GM21528 (cell line): ENCODE data around the gene MAML1.

Experiments used
- ATAC-seq: cut with Tn5 transposase; IDR thresholded peaks from one replicate; pipeline ENCODE4 v1.9.1; 2021; ENCODE audit warnings: mild to moderate bottlenecking, moderate library complexity; ENCODE audit not compliant: unreplicated experiment, low FRiP score

MAML1 gene

DNA sequence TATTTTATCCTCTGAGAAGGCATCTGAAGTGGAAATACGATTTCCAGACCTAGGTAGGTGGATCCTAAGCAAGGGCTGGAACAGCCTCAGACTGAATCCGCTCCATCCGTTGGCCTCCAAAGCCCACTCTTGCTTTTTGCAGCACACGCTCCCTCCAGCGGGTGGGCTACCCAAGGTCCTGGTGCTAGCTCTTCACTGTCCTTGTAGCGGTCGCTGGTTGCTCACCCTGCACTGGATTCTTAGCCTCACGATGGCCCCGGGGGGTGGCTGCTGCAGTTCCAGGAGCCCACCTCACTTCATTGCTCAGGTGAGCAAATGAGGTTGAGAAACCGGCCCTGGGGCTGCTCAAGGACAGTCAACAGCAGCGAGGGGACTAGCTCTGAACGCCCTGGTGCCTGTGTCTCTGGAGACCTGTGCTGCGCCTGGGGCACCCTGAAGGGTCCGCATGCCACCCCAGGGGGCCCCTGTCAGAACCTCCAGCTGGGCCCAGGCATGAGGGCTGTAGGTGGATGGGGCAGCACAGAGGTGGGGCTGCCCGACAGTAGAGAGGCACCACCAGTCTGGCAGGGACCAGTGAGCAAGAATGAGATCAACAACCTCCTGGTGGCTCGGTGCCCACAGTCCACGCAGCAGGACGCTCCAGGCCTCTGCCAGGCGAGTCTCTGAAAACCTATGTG lies 69.7 kb downstream of the MAML1 start:
- no peak for ATAC-seq

DNA sequence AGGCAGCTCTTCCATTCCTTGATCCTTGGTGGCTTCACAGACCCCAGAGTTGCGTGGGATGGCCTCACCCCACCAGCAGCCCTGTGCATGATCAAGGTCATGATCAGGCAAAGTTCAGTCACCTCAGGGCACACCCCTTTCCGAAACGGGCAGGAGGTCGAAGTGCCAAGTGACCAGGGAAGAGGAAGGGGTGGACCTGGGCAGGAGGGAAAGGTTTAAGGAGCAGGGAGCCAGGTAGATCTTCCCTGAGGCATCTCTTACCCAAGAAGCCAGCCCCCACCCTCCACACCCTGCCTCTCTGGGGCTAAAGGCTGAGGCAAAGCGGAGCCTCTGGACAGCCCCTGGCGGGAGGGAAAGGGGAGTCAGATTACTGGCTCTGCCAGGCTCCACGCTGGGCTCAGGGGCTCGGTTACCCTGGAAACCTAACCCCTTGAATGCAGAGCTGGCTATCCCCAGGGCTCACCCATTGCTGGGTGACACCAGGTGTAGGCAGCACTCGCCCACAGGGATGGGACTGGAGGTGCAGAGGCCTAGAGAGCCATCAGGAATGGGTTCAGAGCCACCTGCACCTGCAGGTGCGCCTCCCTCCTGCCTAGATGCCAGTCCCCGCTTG lies 70.4 kb downstream of the MAML1 start:
- ATAC-seq = no peak

DNA sequence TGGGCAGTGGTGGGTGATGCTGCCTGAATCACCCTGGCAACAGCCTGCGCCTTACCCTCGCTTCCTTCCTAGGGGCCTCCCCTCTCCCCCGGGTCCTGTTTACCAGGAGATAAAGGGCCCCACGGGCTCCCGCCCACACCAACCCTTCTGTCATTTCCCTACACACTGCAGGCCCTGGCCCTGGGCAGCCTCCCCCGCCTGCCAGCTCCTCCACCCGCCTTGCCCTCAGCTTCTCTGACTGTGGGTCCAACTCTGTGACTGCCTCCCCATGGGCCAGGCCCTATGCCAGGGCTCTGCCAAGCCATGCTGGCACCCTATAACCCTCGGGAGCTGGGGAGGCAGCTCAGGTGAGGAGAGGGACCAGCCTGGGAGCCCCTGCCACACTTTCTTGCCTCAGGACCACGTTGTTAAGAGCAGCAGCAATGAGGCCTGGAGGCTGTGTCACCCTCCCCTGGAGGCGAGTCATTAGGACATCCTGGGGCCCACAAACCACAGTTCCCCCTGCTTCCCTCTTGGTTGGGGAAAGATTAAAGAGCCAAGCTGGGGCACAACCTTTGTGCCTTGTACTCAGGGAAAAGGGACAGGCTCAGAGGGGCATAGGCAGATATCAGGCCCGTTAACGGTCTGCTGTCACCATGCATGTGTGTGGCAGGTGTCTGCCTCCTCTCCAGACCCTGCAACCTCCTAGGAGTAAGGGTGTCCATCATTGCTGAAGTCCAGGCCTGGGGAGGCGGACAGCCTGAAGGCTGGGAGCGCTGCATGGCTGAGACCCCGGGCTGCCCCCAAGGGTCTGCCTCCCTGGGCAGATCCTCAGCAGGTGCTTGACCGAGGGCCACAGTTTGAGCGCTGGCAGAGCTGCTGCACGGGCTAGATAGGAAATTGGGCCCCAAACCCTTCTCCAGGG lies 71.3 kb downstream of the MAML1 start:
- ATAC-seq = no peak

DNA sequence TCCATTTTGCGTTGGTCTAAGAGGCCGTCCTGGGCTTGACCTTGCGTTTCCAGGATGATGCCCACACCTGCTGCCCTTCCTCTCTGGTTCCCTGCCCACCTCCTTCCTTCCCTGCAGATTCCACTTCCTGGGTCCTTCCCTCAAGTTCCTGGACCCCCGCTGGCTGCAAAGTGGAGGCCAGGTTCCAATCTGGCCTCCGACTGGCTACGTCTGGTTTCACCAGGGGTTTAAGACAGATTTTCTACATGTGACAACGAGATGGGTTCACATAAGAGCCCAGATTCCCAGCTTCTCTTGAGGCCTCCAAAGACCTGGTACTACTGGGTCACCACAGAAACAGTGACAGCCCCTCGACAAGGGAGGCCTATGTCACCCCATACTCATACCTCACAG lies 71.9 kb downstream of the MAML1 start:
- ATAC-seq = no peak

DNA sequence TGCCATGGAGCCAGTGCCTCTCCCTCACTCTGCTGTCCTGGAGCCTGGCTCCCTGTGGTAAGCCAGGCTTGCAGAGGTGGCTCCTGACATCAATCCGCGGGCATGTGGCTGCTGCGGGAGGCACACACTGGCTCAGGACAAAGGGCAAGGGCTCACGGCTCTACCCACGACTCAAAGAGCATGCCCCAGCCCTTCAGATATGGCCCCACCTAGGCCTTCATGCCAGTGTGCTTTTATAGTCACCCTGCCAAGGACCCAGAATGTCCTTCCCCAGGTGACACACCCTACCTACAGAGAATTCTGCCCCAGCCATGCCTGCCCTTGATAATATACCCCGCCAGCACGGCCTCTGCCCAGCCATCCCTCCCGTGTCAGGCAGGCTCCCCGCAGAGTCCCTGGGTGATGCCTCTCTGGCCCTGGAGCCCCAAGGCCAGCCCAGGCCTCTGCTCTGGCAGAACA lies 72.5 kb downstream of the MAML1 start:
- ATAC-seq = no peak

DNA sequence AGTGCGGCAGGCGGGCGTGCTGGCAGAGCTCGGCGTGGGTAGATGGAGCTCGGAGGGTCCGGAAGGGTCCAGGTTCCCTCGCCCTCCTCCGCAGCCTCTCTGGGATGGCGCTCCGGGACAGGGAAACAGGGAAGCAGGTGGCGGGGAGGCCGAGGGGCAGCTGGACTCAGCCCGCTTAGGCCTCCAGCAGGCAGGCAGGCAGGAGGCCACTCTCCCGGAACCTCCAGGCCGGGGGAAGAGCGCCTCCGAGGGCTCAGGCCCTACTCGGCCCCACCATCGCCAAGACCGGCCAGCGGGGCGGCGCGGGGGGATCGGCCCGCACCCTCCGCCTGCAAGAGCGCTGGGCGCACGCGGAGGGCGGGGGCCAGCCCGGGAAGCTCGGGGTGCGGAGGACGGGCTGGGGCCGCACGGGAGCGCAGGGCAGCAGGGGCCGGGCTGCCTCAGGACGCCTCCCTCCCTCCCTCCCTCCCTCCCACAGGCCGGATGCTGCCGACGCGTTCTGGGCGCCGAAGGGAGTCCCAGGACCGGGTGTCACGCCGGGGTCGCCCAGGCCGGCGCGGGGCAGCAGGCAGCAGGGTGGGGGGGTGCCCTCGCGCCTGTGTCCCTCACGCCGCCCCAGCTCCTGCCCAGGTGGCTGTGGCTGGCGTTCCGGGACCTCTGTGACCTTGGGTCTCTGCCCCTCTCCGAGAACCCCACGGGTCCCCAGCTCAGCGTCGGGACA lies 73.1 kb downstream of the MAML1 start:
- ATAC-seq = peak; percentile 29

DNA sequence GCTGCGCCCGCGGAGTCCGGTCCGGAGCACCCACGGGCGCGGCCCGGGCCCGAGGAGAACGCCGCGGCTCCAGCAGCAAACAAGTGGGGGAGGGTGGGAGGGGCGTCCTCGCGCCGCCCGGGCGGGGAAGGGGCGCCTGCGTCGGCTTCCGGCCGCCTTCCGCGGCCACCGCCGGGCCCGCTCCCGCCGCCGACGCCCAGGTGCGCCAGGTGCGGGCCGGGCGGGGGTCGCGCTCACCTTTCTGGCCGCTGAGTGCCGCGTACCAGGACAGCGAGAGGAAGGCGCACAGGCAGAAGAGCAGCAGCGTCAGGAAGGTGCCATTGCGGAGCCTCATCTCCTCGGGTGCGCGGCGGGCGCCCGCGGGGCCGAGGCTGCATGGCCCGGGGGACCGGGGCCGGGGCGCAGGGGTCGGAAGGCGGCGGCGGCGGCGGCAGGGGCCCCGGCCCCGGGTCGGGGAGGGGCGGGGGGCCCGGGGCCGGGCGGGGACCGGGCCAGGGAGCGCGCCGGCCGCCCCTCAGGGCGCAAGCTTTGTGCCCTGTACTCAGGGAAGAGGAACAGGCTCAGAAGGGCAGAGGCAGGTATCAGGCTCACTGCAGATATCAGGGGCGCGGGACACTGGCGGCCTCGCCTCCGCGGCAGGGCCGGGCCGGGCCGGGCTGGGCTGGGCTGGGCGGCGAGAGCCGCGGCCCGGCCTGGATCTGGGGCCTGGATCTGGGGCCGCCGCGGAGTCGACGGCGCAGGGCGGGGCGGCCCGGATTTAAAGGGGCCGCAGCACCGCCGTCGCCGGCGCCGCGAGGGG lies 73.8 kb downstream of the MAML1 start, which contains the start of gene MGAT4B:
TSS of gene MGAT4B (minus strand) at position 617 of the 799 bp plus-strand sequence. CDS start at position 334, 283 bp downstream.
- ATAC-seq = peak; percentile 72

DNA sequence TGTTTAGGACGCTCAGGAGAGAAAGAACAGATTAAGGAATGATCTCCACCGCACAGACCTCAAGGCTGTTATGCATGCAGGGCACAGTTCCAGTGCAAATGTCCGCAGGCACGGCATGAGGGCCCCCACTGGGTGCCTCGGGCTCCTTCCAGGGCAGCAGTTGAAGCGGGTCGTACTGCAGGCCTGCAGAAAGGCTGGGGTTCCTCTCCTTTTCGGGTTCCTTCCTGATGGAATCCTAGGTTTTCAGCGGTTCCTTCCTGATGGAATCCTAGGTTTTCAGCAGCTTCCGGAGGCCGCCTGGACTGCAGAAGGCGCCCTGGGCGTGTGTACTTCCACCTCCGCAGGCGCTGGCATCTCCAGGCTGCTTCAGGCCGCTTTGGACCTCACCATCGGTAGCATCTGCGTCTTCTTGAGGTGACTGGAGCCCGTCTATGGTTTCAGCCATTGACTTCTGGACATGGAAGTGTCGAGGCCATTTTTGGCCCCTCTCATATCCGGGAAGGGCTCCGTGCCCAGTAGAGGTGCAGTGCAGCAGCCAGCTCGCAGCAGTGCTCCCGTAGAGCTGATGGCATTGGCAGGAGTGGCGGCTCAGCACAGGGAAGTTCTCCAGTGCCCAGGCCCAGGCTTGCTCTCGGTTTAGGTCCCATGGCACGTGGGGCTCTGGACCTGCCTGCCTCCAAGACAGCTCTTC lies 79.7 kb downstream of the MAML1 start:
- no peak for ATAC-seq

DNA sequence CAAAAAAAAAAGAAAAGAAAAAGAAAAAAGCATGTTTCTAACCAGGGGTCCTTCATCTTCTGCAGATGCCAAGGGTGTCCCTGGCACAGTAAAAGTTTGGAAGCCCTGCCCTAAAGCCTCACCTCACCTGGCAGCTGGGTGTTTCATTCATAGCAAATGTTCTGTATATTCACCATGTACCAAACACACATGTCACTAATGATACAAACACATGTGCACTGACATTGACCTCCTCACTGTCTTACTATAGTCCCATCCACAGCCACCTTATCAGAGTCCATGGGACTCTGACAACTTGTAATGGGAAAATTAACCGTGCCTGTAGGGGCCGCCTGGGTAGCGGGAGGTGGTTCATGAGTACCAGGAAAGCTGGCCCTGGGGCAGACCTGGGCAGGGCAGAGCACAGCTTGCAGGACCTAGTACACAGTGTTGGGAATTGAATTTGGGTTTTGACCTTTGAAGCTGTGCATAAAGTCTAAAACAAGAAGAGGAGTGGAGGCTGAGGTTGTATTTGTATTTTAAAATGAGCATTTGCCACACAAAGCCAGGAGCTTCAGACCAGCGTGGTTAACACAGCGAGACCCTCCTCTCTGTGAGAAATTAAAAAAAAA lies 80.5 kb downstream of the MAML1 start:
- ATAC-seq = no peak

DNA sequence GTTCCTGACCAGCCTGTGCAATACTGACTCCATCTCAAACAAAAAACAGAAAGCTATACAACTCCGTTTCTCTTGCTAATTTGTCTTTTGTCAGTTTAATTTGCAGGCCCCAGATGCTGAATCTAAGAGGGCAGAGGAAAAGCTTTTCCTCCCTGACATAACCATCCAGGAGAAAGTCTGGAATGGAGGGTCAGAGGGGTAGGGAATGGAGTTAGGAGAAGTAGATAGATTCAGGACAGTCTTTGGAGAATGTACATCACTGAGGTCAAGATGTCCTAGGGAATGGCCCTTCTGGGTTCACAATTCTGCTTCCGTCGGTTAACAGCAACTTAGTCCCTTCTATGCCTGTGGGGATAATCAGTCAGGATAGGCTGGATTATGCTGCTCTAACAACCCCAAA lies 81.5 kb downstream of the MAML1 start:
- ATAC-seq = no peak

DNA sequence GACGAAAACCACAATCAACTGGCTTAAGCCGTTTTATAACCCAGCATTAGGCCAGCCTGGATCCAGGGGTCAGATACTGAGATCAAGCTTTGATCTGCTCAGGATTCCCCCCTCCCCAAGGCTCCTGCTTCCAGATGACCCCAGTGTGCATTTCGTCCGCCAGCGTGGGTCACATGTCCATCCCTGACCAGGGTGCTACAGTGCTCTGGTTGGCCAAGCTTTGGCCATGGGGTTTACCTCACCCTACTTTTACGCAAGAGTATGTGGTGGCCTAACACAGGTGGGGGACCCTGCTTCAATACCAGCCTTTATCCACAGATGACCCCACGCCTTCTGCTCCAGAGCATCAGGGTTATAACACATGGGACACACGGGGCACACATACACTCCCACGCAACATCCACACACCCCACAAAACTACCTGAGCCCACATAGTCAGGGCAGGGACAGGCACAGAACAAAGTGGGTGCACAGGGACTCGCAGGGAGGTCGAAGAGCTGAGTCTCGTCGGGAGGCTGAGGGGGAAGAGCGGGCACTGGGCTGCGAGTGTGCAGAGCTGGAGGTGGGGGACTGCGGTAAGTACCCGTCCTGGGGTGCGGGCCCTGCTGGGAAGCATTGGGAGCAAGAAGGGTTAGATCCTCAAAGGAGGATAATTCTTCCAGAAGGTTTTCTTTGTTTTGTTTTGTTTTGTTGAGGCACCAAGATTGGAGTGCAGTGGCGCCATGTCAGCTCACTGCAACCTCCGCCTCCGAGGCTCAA lies 83.0 kb downstream of the MAML1 start:
- no peak for ATAC-seq

DNA sequence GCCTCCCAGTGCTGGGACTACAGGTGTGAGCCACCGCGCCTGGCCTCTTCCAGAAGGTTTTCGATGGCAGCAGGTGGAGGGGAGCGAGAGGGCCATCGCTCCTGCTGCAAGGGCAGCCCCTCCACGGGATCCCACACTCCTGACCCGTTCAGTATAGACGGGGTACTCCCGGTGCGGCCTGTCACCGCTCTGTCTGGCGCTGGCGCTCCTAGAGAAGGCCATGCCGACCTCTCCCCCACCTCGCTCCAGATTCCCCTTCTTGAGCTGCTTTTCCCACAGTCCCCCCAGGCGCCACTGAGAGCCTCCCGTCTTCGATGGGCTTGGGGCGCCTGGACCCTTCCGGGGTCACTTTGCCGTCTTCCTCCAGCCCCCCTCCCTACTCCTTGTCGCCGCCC lies 83.8 kb downstream of the MAML1 start:
- ATAC-seq = no peak

DNA sequence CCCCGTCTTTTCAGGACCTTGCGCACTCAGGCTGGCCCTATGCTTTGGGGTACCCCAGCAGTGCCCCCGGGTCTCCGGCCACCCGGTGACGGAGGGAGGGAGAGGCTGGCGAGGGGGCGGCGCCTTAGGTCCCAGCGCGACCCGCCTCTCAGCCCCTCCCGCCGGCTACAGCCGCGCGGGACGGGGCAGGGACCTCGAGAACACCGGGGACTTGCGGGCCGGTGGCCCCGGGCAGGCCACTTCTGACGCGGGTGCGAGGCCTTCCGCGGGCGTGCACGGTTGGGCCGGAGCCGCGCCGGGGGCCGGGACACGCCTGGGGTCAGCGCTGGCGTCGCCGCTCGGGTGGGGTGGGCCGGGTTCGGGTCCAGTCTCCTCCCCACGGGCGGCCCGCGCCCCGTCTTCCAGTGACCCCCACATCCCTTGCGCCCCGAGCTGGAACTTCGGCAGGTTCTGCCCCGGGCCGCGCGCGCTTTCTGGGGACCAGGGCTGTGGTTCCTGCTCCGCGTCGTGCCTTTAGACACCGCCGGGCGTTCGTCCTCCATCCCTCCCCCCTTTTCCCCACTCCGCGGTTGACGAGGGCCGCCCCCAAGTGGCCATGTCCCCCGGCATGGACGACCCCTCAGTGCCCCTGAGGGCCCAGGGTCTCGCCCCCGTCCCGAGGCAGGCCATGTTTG lies 84.3 kb downstream of the MAML1 start:
- no peak for ATAC-seq

DNA sequence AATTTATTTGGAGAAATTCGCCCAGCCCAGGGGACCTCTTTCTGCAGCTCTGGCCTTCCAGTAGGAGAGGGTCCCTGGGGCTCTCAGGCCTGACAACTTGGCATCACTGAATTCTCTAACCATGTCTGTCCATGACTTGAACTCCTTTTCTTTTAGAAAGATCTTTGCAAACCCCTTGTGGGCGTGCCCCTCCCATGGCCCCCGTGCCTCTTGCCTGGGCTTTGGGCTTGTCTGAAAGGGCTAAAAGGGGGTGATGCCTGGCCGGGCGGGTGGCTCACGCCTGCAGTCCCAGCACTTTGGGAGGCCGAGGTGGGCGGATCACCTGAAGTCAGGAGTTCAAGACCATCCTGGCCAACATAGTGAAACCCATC lies 84.8 kb downstream of the MAML1 start:
- ATAC-seq = no peak

DNA sequence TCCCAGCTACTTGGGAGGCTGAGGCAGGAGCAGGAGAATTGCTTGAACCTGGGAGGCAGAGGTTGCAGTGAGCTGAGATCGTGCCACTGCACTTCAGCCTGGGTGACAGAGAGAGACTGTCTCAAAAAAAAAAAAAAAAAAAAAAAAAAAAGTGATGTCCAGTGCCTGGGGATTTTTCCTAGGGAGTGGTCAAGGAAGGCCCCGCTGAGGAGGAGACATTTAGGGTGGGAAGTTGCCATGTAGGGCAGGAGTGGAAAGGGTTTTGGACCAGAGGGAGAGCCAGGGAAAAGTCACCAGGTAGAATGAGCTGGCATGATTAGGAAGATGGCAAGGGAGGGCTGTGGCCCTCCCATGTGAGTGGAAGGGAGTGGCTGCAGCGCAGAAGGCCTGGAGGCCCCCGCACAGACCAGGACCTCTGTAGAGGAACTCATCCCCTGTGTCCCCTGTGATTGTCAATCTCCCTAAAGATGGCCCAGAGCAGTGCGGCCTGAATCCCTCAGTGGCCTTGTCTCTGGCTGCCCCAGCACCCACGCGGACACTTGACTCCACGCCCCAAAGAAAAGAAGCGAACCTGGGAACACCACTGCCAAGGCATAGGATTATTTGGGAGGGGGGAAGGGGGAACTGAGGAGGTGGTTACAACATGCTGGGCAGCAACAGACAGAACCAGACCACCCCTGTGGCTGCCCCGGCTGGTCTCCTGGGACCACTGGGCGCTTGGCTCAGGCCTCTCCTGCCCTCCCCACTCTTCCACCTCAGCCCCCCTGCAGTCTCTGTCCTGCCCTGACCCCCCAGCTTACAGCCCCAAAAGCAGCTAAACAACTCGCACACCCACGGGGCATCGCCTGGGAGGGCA lies 85.5 kb downstream of the MAML1 start:
- ATAC-seq = no peak

DNA sequence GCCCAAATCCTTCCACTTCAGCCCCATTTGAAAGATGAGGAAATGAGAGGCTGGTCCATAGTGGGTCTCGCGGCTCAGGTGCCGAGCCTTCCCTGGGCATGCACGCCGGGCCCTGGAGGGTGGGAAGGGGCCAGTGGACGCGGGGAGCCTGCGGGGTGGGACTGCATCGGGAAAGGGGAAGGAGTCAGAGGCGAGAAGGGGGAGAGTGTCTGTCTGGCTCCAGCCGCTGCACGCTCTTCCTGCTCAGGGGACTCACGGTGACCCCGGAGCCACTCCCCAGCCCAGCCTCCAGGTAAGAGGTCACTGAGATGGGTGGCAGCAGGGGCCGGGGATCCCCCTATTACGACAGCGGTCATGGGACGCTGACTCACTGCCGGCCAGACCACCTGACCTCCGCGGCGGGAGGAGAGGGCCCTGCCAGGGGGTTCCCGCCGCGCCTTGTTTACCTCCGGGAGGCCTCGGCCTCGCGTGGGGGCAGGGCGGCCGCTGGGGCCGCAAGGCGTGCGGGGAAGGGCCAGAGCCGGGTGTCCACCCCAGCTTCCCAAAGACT lies 86.2 kb downstream of the MAML1 start:
- ATAC-seq = peak; percentile 58
